Esophagus (tissue), 2 donors: ENCODE measurements around the gene GRIP2. TPM values are rescaled to one million over a fixed set of nuclear protein-coding genes. Genes with fewer than 3 reads are reported as not detected.

Source experiments
- H3K27ac ChIP-seq, 2 donors: one replicate each; pipeline ENCODE4 v1.5.1; 2013; ENCODE audit warnings: low read depth in 2 of 2, mild to moderate bottlenecking in 2 of 2, inconsistent platforms in 1 of 2, low read length in 1 of 2, moderate library complexity in 1 of 2
- H3K27me3 ChIP-seq, 2 donors: one replicate each; pipeline ENCODE4 v1.6.1; 2013; ENCODE audit warnings: low read length in 2 of 2, control low read depth in 1 of 2, mild to moderate bottlenecking in 1 of 2; ENCODE audit not compliant: insufficient read depth in 2 of 2, control insufficient read depth in 1 of 2
- H3K36me3 ChIP-seq, 2 donors: one replicate each; pipeline ENCODE4 v1.6.1; 2013; ENCODE audit warnings: low read length in 1 of 2; ENCODE audit not compliant: control insufficient read depth in 2 of 2, insufficient read depth in 2 of 2
- H3K4me1 ChIP-seq, 2 donors: one replicate each; pipeline ENCODE4 v1.6.1; 2013; ENCODE audit warnings: low read length in 1 of 2; ENCODE audit not compliant: control insufficient read depth in 2 of 2, insufficient read depth in 2 of 2
- H3K4me3 ChIP-seq, 2 donors: one replicate each; pipeline ENCODE4 v1.5.1; 2013; ENCODE audit warnings: low read length in 2 of 2, mild to moderate bottlenecking in 2 of 2, low read depth in 1 of 2, moderate library complexity in 1 of 2
- H3K9me3 ChIP-seq, 2 donors: one replicate each; pipeline ENCODE4 v1.6.1; 2013; ENCODE audit warnings: mild to moderate bottlenecking in 2 of 2, low read depth in 1 of 2, low read length in 1 of 2, moderate library complexity in 1 of 2; ENCODE audit not compliant: control insufficient read depth in 2 of 2, insufficient read depth in 1 of 2
- WGBS, 2 donors: extraction: QIAGEN DNeasy Blood & Tissue Kit; methylation state at CpG; one replicate each; pipeline ENCODE4 v1.1.7; 2013; 5-methylcytosine and 5-hydroxymethylcytosine counted together
- polyA plus RNA-seq, 2 donors: library from polyadenylated mRNA; stranded (reverse); fragments of 200-250 nt; gene quantifications; one replicate each; pipeline ENCODE4 v1.2.3, GENCODE V29; 2013
- donor health status: healthy with polysubstance abuse.
- donor health status: Bipolar disorder and iron deficiency.

Gene GRIP2
- polyA plus RNA-seq, 2 donors = 0.39 to 0.81 TPM

- Histone ChIP-seq H3K27me3 (peaks cover 0 to 4% of the 10 kb centered on the region in 2 donors), H3K36me3 (no peaks in the 10 kb centered on the region), H3K4me3 (no peak overlapping the region), H3K9me3 (no peaks in the 10 kb centered on the region), H3K27ac (no peak overlapping the region), H3K4me1 (peaks cover 0 to 3% of the 10 kb centered on the region in 2 donors)
- 75 to 89% methylated on average over 27 of the region's 27 CpGs for WGBS, 2 donors
Observed at GRCh38 chr3:14574183-14574582, 34.0 kb upstream of the GRIP2 start.

DNA sequence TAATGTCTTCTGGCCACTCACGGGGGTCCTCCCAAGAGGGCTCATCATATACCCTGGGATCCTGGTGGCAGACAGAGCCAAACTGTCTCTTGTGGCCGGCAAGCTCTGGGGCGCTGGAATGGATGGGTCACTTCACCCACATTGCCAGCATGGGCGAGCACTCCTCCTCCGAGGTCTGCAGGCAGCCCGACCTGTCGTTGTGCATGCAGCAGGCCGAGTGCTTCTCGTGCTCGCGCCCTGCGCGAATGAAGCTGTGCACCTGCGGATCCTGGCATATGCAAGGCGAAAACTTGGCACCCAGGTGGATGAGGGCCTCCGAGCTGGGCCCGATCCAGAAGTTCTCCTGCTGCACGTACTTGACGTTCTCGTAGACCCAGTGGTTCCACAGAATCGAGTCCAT lies 33.6 kb upstream of the GRIP2 start:
- WGBS, 2 donors = 74 to 85% methylated on average over 21 of the region's 21 CpGs
- no peaks in the 10 kb centered on the region for H3K36me3 ChIP-seq
- H3K27ac ChIP-seq = no peak overlapping the region
- no peak overlapping the region for H3K4me3 ChIP-seq
- no peaks in the 10 kb centered on the region for H3K9me3 ChIP-seq
- peaks cover 0 to 3% of the 10 kb centered on the region in 2 donors for H3K4me1 ChIP-seq
- peaks cover 0 to 4% of the 10 kb centered on the region in 2 donors for H3K27me3 ChIP-seq

- Histone ChIP-seq H3K27ac (no peak overlapping the region), H3K36me3 (no peaks in the 10 kb centered on the region), H3K27me3 (peaks cover 0 to 4% of the 10 kb centered on the region in 2 donors), H3K4me3 (no peak overlapping the region), H3K9me3 (no peaks in the 10 kb centered on the region), H3K4me1 (peaks cover 0 to 3% of the 10 kb centered on the region in 2 donors)
- 59 to 66% methylated on average over 5 of the region's 5 CpGs for WGBS, 2 donors
Observed at GRCh38 chr3:14570864-14571263, 30.7 kb upstream of the GRIP2 start.

GRCh38 chr3:14570089-14570488 lies 29.9 kb upstream of the GRIP2 start:
- H3K27ac ChIP-seq = no peak overlapping the region
- peaks cover 0 to 3% of the 10 kb centered on the region in 2 donors for H3K4me1 ChIP-seq
- no peaks in the 10 kb centered on the region for H3K9me3 ChIP-seq
- 49 to 50% methylated on average over 5 of the region's 5 CpGs for WGBS, 2 donors
- H3K36me3 ChIP-seq = no peaks in the 10 kb centered on the region
- H3K27me3 ChIP-seq = peaks cover 0 to 3% of the 10 kb centered on the region in 2 donors
- no peak overlapping the region for H3K4me3 ChIP-seq

DNA sequence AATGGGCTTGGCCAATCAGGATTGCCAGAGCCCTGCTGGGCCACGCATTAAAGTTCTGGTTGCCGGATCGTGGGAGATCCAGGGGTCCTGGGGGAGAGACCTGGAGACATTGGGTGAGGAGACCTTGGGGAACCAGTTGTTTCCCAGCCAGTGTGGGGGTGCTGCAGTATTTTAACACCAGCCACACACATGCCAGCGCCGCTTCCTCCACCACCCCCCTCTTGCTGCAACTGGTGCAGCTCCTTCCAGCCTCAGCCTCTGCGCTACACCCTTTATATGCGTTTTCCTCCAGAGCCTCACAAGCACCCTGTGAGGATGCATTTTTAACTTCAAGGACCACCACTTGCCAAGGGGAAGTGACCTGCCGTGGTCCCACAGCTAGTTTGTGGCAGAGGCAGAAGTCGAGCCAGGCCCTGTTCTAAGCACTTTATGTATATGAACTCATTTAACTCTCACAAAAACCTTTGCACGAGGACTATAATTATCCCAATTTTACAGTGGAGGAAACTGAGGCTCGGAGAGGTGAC lies 29.4 kb upstream of the GRIP2 start:
- no peaks in the 10 kb centered on the region for H3K27me3 ChIP-seq
- H3K27ac ChIP-seq = no peak overlapping the region
- WGBS, 2 donors = 82 to 83% methylated on average over 11 of the region's 11 CpGs
- no peaks in the 10 kb centered on the region for H3K36me3 ChIP-seq
- H3K9me3 ChIP-seq = no peaks in the 10 kb centered on the region
- H3K4me3 ChIP-seq = no peak overlapping the region
- peaks cover 0 to 3% of the 10 kb centered on the region in 2 donors for H3K4me1 ChIP-seq

DNA sequence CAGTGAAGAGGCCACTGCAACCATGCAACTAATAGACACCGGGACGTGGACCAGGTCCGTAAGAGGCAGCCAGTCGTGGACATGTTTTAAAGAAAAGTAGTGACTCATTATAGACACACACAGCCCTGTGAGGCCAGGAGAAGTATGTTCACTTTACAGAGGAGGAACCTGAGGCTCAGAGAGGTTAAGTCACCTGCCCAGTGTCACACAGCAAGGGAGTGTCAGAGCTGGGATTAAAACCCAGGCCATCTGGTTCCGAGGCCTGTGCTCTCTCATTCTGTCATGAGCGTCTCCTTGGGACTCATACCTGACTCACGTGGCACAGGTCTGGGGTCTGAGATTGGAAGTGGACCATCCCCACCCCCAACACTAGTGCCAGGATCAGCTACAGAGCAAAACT lies 28.1 kb upstream of the GRIP2 start:
- H3K27ac ChIP-seq = no peak overlapping the region
- no peaks in the 10 kb centered on the region for H3K36me3 ChIP-seq
- WGBS, 2 donors = 86 to 89% methylated on average over 7 of the region's 7 CpGs
- peaks cover 0 to 2% of the 10 kb centered on the region in 2 donors for H3K4me1 ChIP-seq
- no peaks in the 10 kb centered on the region for H3K9me3 ChIP-seq
- no peaks in the 10 kb centered on the region for H3K27me3 ChIP-seq
- no peak overlapping the region for H3K4me3 ChIP-seq

DNA sequence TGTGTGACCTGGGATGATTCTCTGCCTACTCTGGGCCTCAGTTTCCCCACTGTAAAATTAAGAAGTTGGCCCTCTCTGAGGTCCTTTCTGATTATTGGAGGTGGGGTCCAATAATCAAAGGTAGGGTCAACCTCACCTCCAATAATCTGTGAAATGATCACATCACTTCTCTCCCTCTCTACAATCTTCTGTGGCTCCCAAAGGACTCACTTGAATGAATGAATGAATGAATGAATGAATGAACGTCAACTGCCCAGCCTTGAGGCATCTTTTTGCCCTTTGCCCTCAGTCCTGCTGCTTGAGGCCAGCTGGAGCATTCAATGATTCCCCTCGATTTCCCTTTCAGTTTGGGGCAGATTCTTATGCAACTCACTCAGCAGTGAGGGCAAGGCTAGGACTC lies 26.7 kb upstream of the GRIP2 start:
- 46 to 47% methylated on average over 2 of the region's 2 CpGs for WGBS, 2 donors
- H3K27me3 ChIP-seq = no peaks in the 10 kb centered on the region

DNA sequence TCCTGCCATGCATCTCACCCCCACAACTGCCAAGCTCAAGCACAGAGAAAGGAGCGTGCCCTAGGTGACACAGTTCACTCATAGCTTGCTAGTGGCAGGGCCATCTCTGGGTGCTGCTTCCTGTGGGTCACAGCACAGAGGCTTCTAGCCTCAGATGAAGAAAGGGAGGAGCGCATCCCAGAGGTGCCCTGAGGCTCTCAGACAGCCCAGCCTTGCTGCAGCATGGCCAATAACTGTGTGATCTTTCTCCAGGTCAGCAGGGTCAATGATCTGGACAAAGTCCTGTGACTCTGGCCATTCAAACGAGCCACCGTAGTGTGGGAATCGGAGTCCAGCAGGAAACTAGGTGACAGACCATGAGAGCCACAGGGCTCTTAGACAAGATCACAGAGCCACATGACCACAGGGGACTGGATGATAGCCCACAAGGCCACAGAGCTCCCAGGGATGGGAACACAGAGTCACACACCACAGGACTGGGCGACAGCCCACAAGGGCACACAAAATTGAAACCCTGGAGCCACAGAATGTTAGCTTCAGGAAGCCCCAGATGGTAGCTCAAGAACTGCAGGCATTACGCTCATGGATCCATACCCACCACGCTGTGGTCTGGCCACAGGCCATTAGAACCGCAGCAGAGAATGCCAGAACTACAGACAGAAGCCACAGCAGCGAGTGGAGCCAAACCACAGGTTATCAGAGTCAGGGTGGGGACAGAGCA lies 25.9 kb upstream of the GRIP2 start:
- Histone ChIP-seq H3K36me3 (no peaks in the 10 kb centered on the region), H3K9me3 (no peaks in the 10 kb centered on the region), H3K4me1 (no peaks in the 10 kb centered on the region), H3K27ac (no peak overlapping the region), H3K4me3 (no peak overlapping the region), H3K27me3 (no peaks in the 10 kb centered on the region)
- 62 to 68% methylated on average over 10 of the region's 10 CpGs for WGBS, 2 donors

More for the DNA sequence above, 26.7 kb upstream of the GRIP2 start:
- Histone ChIP-seq H3K9me3 (no peaks in the 10 kb centered on the region), H3K27ac (no peak overlapping the region), H3K4me1 (no peaks in the 10 kb centered on the region), H3K36me3 (no peaks in the 10 kb centered on the region), H3K4me3 (no peak overlapping the region)

GRCh38 chr3:14564741-14565140 lies 24.6 kb upstream of the GRIP2 start:
- no peak overlapping the region for H3K4me3 ChIP-seq
- no peaks in the 10 kb centered on the region for H3K27me3 ChIP-seq

More at GRCh38 chr3:14564741-14565140, 24.6 kb upstream of the GRIP2 start:
- Histone ChIP-seq H3K9me3 (no peaks in the 10 kb centered on the region), H3K27ac (no peak overlapping the region), H3K36me3 (no peaks in the 10 kb centered on the region), H3K4me1 (no peaks in the 10 kb centered on the region)
- WGBS, 2 donors = 50 to 53% methylated on average over 10 of the region's 10 CpGs
